GM19324 (cell line): Measurements from ENCODE around the gene CCDC92.

ENCODE experiments used
- ATAC-seq: cut with Tn5 transposase; IDR thresholded peaks from one replicate; pipeline ENCODE4 v1.9.1; 2021; ENCODE audit warnings: mild to moderate bottlenecking, moderate library complexity; ENCODE audit not compliant: unreplicated experiment, low FRiP score

Gene CCDC92, protein sequence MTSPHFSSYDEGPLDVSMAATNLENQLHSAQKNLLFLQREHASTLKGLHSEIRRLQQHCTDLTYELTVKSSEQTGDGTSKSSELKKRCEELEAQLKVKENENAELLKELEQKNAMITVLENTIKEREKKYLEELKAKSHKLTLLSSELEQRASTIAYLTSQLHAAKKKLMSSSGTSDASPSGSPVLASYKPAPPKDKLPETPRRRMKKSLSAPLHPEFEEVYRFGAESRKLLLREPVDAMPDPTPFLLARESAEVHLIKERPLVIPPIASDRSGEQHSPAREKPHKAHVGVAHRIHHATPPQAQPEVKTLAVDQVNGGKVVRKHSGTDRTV

DNA sequence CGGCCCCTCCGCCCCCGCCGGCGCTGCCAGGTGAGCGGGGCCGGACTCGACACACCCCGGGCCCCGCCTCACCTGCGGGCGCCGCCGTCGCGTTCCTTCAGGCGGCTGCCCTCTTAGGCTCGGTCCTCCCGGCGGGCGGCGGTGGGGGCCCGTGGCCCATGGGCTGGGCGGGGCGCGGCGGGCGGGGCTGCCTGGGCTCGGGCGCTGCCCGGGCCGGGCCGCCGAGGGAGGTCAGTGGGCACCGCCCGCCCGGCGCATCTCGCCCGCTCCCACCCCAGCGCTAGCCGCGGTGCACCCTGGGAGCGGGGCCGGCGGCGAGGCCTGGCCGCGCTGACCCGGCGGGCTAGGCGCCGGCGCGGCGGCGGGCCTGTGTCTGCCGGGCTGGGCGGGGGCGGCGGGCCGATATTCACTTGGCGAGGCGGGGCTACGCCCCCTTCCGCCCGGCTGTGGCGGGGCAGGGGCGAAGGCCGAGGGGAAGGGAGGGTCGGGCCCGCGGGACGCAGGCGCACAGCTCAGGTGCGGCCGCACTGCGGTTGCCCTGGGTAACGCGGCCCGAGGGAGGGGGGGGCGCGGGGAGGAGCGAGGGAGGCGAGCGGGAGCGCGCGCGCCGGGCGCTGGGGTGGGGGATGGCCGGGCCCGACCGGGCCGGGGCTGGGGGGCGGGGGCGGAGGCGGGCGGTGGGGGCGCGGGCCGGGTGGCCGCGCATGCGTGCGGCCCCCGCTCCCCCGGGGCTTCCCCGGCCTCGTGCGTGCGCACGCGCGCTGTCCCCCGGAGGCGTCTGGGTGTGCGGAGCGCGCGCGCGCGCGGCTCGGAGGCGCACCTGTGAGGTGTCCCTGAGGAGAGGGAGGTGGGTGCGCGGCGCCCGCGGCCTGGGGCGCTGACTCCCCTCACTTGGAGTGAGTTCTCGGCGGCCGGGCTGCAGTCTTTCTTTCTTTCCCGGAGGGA, at the start of gene CCDC92, which contains the start of gene ZNF664:
CCDC92 (minus strand) TSS at position 375 of the 945 bp plus-strand sequence. CDS start 28,526 bp downstream, outside the sequence.
ZNF664 (plus strand) TSS at position 759 of the 945 bp plus-strand sequence. CDS start 38,930 bp downstream, outside the sequence.
- ATAC-seq: peak; percentile 93

GRCh38 chr12:124022161-124022560, 49.5 kb upstream of the CCDC92 start:
- no peak for ATAC-seq

- no peak for ATAC-seq
Measured at GRCh38 chr12:124021007-124021406, 48.4 kb upstream of the CCDC92 start.

DNA sequence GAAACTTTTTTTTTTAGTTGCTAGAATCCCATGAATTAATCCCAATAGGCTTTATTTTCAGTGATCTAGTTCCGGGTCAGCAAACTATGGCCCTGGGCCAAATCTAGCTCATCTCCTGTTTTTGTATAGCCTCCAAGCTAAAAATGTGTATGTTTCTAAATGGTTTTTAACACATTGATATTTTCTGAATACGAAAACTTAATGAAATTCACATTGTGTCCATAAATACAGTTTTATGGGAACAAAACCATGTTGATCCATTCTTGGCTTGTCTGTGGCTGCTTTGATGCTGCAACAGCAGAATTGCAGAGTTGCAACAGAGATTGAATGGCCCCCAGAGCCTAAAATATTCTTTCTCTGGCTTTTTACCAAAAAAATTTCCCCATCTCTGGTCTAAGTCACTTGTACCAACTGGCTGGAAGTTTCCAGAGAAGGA, 47.9 kb upstream of the CCDC92 start:
- no peak for ATAC-seq

GRCh38 chr12:124019115-124019514, 46.5 kb upstream of the CCDC92 start:
- ATAC-seq: no peak

DNA sequence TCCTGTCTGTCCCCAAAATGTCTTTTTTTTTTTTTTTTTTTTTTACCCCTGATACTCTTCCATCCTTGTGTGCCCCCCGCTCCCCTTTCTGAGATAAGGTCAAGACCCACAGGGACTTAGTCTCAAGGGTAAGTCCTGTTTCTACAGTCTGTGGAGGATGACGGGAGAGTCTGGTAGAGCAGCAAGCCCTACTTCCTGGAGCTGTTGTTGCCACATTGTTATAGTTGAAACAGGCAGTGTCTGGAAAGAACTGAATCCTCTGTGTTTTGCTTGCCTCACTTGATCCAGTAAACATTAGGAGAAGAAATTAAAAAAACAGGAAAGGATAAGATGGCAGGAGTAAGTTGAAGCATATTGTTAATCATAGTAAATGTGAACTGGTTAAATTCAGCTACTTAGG, 45.9 kb upstream of the CCDC92 start:
- no peak for ATAC-seq

- no peak for ATAC-seq
Measured at GRCh38 chr12:124017064-124017463, 44.4 kb upstream of the CCDC92 start.

DNA sequence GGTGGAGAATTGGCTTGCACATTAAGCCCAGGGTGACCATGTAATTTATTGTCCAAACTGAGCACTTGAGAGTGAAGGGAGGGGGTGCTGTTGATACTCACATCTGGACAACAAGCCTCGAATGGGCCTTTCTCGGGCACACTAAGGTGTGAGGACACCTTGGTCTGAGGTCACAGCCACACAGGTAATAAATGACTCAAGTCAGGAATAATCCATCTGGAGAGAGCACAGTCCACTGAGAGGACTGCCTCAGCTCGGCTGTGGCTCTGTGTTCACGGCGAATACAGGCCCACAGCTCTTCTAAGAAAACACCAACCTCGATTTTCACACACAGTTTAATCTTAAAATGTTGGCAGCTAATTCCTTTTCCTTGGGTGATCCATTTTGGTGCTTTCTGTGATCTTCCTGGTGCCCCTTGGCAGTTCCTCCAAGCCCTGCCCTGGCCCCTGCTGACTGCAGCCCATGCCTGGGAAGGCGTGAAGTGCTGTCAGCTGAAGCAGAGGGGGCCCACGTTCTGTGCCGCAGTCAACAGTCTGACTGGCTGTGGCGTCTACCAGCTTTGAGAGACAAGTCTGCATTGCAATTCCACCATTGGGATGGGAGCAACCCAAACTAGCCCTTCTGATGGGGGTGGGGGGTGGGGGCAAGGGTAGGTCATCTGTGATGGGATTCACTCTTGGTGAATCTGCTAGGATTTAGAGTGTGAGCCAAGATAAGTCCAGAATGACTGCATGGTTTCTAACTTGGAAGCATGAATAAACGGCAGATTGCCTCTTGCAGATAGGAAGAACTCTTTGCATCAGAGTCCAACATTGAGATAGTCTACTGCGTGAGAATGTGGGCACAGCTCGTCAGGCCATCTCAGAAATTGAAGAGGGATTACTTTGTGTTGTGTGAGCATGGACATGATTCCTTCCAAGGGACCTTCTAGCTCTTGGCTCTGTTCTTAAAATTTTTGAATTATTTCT, 43.1 kb upstream of the CCDC92 start:
- ATAC-seq: no peak

DNA sequence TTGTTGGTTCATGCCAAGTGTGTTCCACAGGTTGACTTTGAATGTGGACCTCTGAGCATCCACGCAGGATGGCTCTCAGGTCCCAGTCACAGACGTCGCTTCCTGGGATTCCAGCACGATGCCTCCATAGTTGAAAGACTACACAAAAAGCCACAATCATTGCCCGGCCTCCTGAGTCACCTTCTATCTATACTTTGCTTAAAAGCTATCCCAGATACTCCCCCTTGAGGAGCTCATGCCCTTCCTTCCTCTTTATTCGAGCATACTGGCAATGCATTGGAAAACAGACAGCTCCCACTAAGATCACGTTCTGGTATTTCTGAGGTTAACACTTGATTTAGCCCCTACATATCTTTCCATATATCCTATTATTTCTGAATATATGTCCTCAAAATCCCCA, 40.4 kb upstream of the CCDC92 start:
- ATAC-seq: no peak

DNA sequence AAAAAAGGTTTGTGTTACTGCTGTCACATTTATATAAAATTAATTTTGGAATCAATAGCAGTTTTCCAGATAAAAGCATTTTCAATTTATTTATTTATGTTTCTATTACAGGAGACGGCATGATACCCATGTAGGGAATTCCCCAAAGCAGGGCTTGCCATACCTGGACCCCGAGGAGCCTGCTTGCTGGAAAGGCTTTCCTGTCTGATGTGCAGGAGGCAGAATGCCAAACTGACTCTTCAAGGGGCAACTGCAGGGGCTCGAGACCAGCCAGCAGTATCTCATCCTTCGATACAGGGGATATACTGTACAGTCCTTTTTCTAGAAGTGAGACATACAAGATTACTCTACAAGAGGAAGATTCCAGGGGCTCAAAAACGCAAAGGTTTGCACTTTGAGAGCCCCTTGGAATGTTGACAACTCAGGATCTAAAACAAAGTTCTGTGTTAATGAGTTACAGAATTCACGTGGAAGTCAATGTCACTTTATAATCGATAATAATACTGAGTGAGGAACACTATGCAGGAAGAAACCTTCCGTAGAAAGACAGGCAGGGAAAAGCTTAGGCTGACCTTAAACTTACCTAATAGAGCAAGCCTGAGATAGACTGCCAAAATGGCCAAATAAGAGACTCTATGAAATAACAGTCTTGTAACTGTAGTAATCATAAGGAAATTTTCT, 38.9 kb upstream of the CCDC92 start:
- no peak for ATAC-seq

DNA sequence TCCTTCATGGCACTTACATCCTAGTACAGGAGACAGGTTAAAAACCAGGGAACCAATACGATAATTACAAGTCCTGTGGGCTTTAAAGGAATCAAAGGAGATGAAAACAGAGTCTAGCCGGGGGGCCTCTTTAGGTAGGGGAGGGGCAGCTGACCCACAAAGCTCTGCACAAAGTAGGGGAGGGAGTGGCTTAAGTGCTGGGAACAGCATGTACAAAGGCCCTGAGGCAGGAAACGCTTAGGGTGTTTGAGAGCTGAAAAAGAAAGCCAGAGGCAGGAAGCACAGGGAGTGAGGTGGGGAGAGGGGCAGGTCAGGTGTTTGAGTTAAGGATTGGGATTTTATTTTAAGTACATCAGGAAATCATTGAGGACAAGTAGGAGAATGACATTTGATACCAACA, 38.1 kb upstream of the CCDC92 start:
- ATAC-seq: no peak

GRCh38 chr12:124009781-124010180, 37.1 kb upstream of the CCDC92 start:
- no peak for ATAC-seq

GRCh38 chr12:124008595-124008994, 36.0 kb upstream of the CCDC92 start:
- no peak for ATAC-seq

DNA sequence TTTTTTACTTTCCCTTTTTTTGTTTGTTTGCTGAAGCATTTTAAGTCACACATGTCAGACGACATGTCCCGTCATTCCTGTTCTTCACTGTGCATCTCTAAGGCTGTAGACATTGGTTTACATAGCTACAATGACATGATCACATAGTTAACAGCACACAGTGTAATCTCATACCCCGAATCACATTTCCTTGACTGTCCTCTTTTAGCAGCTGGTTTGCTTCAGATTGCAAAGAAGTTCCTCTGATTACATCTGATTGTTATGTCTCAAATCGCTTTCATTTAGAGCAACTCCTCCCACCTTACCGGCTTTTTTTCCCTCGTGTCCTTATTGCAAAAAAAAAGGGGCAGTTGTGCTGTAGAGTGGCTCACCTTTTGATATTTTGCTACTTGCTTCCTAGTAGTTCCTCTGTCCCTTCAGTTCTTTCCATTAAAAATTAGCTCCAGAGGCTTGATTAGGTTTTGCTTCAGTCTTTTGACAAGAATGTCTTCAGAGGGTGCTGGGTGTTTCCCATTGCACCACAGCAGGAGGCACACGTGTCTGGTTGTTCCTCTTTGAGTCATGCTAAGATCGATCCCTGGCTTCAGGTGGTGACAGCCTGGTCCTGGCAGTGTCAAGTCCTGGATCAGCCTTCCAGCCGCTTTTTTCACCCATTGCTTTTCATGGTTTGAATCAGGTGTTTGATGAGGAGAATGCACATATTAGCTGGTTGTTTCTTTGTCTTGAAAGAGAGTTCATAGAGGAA, 35.4 kb upstream of the CCDC92 start:
- no peak for ATAC-seq

- ATAC-seq: no peak
Measured at GRCh38 chr12:124006846-124007713, 34.4 kb upstream of the CCDC92 start.

DNA sequence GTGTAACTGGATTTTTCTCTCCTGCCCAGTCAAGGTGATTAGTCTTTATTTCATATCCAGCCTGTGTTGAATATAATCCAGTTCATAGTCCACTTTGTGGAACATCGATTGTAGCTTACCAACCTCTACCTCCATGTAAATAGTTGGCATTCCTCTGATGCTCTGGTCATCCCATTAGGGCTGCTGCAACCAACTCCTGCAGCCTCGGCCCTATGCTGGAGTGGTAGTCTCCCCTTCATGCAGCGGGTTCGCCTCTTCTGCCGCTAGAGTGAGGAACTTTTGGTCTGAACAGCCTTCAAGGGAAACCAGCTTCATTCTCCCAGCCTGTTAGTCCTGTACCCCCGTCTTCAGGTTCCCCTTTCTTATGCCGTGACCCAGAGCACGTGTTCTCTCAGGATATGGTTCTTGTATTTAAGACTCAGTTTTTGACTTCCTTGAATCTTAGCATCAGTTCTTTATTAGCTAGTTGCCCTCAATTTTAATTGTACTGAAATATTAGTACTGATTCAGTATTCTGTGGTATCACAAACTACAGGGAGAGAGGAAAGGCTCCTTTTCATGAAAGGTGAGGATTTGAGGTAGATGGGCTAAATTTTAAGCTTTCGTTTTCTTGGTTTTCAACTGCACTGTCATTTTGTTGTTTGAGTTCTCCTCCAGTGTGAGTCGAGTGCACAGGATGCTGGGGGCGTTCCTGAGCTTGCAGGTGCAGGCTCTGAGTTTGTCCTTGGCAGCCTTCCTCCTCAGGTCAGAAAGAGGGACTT, 33.6 kb upstream of the CCDC92 start:
- no peak for ATAC-seq

GRCh38 chr12:124004233-124004875, 31.7 kb upstream of the CCDC92 start:
- ATAC-seq: no peak
